Panc1 (cell line): ENCODE data around the gene AHI1. TPM values are rescaled to one million over a fixed set of nuclear protein-coding genes. Genes with fewer than 3 reads are reported as not detected.

ENCODE experiments used
- ATAC-seq: fragments of 200-7000 bp; cut with Tn5 transposase; 2 replicates; pipeline ENCODE4 v1.9.1; 2020; ENCODE audit warnings: mild to moderate bottlenecking, moderate library complexity
- BruUV-seq: library from RNA; stranded (reverse); fragments of 400-500 nt; replicated peaks from 2 replicates; lab custom pipeline; 2021; lab: Mats Ljungman, UMichigan
- CTCF ChIA-PET: fragments of 300-600 bp; sonication (Branson Sonifier 250); formaldehyde crosslinking; loops from one replicate; lab custom pipeline; 2022; ENCODE audit warnings: antibody characterized with exemption; lab: Charles Lee
- POLR2A ChIA-PET: fragments of 300-600 bp; sonication (Branson Sonifier 250); formaldehyde crosslinking; loops from one replicate; lab custom pipeline; 2022; ENCODE audit warnings: antibody characterized with exemption; lab: Charles Lee
- DNase-seq: peaks from one replicate; pipeline ENCODE4 v3.0.0-alpha.2; 2010; ENCODE audit warnings: low read depth, low spot score
- H3K27ac ChIP-seq: 2 replicates; pipeline ENCODE4 v1.5.1; 2011; ENCODE audit warnings: mild to moderate bottlenecking, low read length, inconsistent platforms
- H3K27me3 ChIP-seq: fragments of 200-500 bp; sonication (Bioruptor generic); 2 replicates; pipeline ENCODE4 v1.6.0; 2014; ENCODE audit warnings: low read length, inconsistent platforms; ENCODE audit not compliant: control insufficient read depth, insufficient read depth
- H3K36me3 ChIP-seq: fragments of 200-500 bp; sonication (Bioruptor generic); 2 replicates; pipeline ENCODE4 v1.5.1; 2014; ENCODE audit warnings: inconsistent platforms, mild to moderate bottlenecking, low read length, moderate library complexity; ENCODE audit not compliant: control insufficient read depth, insufficient read depth
- H3K4me1 ChIP-seq: 2 replicates; pipeline ENCODE4 v1.5.1; 2011; ENCODE audit warnings: inconsistent platforms, mild to moderate bottlenecking, low read length, moderate library complexity; ENCODE audit not compliant: control insufficient read depth, insufficient read depth
- H3K4me3 ChIP-seq, 2 experiments: 2 replicates each; pipeline ENCODE4 v1.5.1; 2011 to 2012; ENCODE audit warnings: low read depth in 2 of 2, low read length in 2 of 2, mild to moderate bottlenecking in 2 of 2, inconsistent platforms in 1 of 2, moderate library complexity in 1 of 2
- H3K9me3 ChIP-seq: fragments of 200-500 bp; sonication (Bioruptor generic); 2 replicates; pipeline ENCODE4 v1.5.1; 2014; ENCODE audit warnings: low read depth, mild to moderate bottlenecking, inconsistent platforms, low read length, moderate library complexity; ENCODE audit not compliant: control insufficient read depth, insufficient read depth
- CTCF ChIP-seq: fragments of 450-650 bp; IDR thresholded peaks from 2 replicates; pipeline ENCODE4 v1.5.1; 2017; ENCODE audit warnings: mild to moderate bottlenecking
- POLR2AphosphoS5 ChIP-seq: IDR thresholded peaks from 2 replicates; pipeline ENCODE4 v1.6.1; 2012; ENCODE audit warnings: mild to moderate bottlenecking, low read depth, low read length, moderate library complexity
- REST ChIP-seq, 2 experiments: IDR thresholded peaks; 2 replicates each; pipeline ENCODE4 v1.6.1; 2011 to 2012; ENCODE audit warnings: low read depth in 2 of 2, control low read depth in 1 of 2, low read length in 1 of 2, mild to moderate bottlenecking in 1 of 2, moderate library complexity in 1 of 2; ENCODE audit not compliant: insufficient read depth in 1 of 2
- SIN3A ChIP-seq: IDR thresholded peaks from 2 replicates; pipeline ENCODE4 v1.6.1; 2012; ENCODE audit warnings: low read depth, mild to moderate bottlenecking, low read length, moderate library complexity, borderline replicate concordance; ENCODE audit not compliant: insufficient read depth
- TCF7L2 ChIP-seq: IDR thresholded peaks from 2 replicates; pipeline ENCODE4 v1.6.1; 2011; ENCODE audit warnings: mild to moderate bottlenecking, low read depth, low read length, inconsistent platforms
- in situ Hi-C: cut with HindIII; loops from 2 replicates; pipeline ENCODE4 v1.10.0; 2016; ENCODE audit warnings: low sequenced_read_pairs, low pct_unique_long_range_greater_than_20kb
- intact Hi-C: fragments of 100-400 bp; cut with micrococcal nuclease; formaldehyde crosslinking; loops from one replicate; pipeline ENCODE4 v1.10.0; 2022; ENCODE audit not compliant: unreplicated experiment
- total RNA-seq: library from RNA; stranded (reverse); gene quantifications from one replicate; pipeline ENCODE4 v1.2.1, GENCODE V29; 2021; ENCODE audit not compliant: unreplicated experiment

Gene AHI1
- total RNA-seq, 1 experiment from 2014 or later, result 22.3 TPM

GRCh38 chr6:135504734-135505133, 7.2 kb upstream of the AHI1 start:
- TF ChIP-seq TCF7L2, result no peak
- TF ChIP-seq SIN3A, result no peak
- no peak for TF ChIP-seq CTCF
- no peak for TF ChIP-seq REST (IDR thresholded peaks at IDR 0.05; ENCODE audit: insufficient read depth in 1 of 2, low read depth in 2 of 2, low read length in 1 of 2)
- no peak for TF ChIP-seq POLR2AphosphoS5
- ATAC-seq (no peak), DNase-seq (no peak)
- H3K9me3 ChIP-seq, result no peaks in the 10 kb centered on the region
- H3K4me3 ChIP-seq, result no peak overlapping the region
- H3K36me3 ChIP-seq, result no peaks in the 10 kb centered on the region
- in situ Hi-C loops (no loop called here), intact Hi-C loops (no loop called here)
- BruUV-seq, result no TSS peak
- ChIA-PET CTCF (no interaction called here), POLR2A (no interaction called here)
- H3K4me1 ChIP-seq, result no peaks in the 10 kb centered on the region
- H3K27me3 ChIP-seq, result no peaks in the 10 kb centered on the region
- H3K27ac ChIP-seq, result no peak overlapping the region

- intact Hi-C loops, result no loop called here
Observed at GRCh38 chr6:135503703-135504475, 6.3 kb upstream of the AHI1 start.

More at GRCh38 chr6:135503703-135504475, 6.3 kb upstream of the AHI1 start:
- no peak for ATAC-seq
- no peak overlapping the region for H3K27ac ChIP-seq
- in situ Hi-C loops, result no loop called here
- DNase-seq, result no peak
- H3K27me3 ChIP-seq, result no peaks in the 10 kb centered on the region
- no peaks in the 10 kb centered on the region for H3K36me3 ChIP-seq
- TF ChIP-seq POLR2AphosphoS5 (no peak), SIN3A (no peak), TCF7L2 (no peak)
- H3K4me3 ChIP-seq, result no peak overlapping the region
- ChIA-PET CTCF (no interaction called here), POLR2A (no interaction called here)
- H3K9me3 ChIP-seq, result no peaks in the 10 kb centered on the region
- no TSS peak for BruUV-seq
- H3K4me1 ChIP-seq, result peaks cover 2% of the 10 kb centered on the region
